GM18498 (cell line): Measurements from ENCODE around the gene TENT5C.

ENCODE experiments used
- ATAC-seq: cut with Tn5 transposase; IDR thresholded peaks from one replicate; pipeline ENCODE4 v1.9.1; 2021; ENCODE audit warnings: mild to moderate bottlenecking, moderate library complexity; ENCODE audit not compliant: unreplicated experiment

TENT5C gene

GRCh38 chr1:117633068-117633345, 27.2 kb downstream of the TENT5C start:
- ATAC-seq, result no peak

- no peak for ATAC-seq
Observed at GRCh38 chr1:117633423-117633822, 27.6 kb downstream of the TENT5C start.

GRCh38 chr1:117633936-117634335, 28.1 kb downstream of the TENT5C start:
- no peak for ATAC-seq

GRCh38 chr1:117634631-117635030, 28.8 kb downstream of the TENT5C start:
- ATAC-seq, result no peak

- no peak for ATAC-seq
Observed at GRCh38 chr1:117635805-117636204, 30.0 kb downstream of the TENT5C start.

GRCh38 chr1:117636637-117637425, 31.0 kb downstream of the TENT5C start:
- ATAC-seq, result no peak

GRCh38 chr1:117638141-117638540, 32.3 kb downstream of the TENT5C start:
- ATAC-seq, result no peak

- ATAC-seq, result no peak
Observed at GRCh38 chr1:117638759-117639158, 32.9 kb downstream of the TENT5C start.

- ATAC-seq, result no peak
Observed at GRCh38 chr1:117639741-117640140, 33.9 kb downstream of the TENT5C start.

GRCh38 chr1:117641536-117641935, 35.7 kb downstream of the TENT5C start:
- no peak for ATAC-seq

GRCh38 chr1:117642963-117643362, 37.1 kb downstream of the TENT5C start:
- ATAC-seq, result no peak

- ATAC-seq, result no peak
Observed at GRCh38 chr1:117643601-117644000, 37.8 kb downstream of the TENT5C start.

GRCh38 chr1:117644696-117645311, 39.0 kb downstream of the TENT5C start:
- peak; percentile 84 for ATAC-seq

GRCh38 chr1:117645343-117645742, 39.5 kb downstream of the TENT5C start:
- ATAC-seq, result no peak

GRCh38 chr1:117646007-117646811, 40.4 kb downstream of the TENT5C start:
- ATAC-seq, result no peak

- no peak for ATAC-seq
Observed at GRCh38 chr1:117646956-117647355, 41.1 kb downstream of the TENT5C start.

GRCh38 chr1:117648015-117648414, 42.2 kb downstream of the TENT5C start:
- ATAC-seq, result no peak

- no peak for ATAC-seq
Observed at GRCh38 chr1:117650840-117651568, 45.2 kb downstream of the TENT5C start.

- no peak for ATAC-seq
Observed at GRCh38 chr1:117651616-117652015, 45.8 kb downstream of the TENT5C start.

GRCh38 chr1:117652421-117652820, 46.6 kb downstream of the TENT5C start:
- ATAC-seq, result no peak

GRCh38 chr1:117653195-117653594, 47.3 kb downstream of the TENT5C start:
- ATAC-seq, result no peak
